ENCODE results near the gene OR12D1.

Gene OR12D1

GRCh38 chr6:29399525-29399924, 15.2 kb upstream of the OR12D1 start:
- Mint-ChIP-seq H3K36me3 (ENCODE audit: low read depth) (no peaks in the 10 kb centered on the region), H3K4me1 (no peaks in the 10 kb centered on the region), H3K27ac (no peak overlapping the region), H3K9me3 (no peaks in the 10 kb centered on the region), H3K27me3 (ENCODE audit: low read depth) (no peaks in the 10 kb centered on the region), H3K4me3 (no peak overlapping the region)
- TF ChIP-seq CTCF (IDR thresholded peaks at IDR 0.05; ENCODE audit: unreplicated experiment in 3 of 3) = no peak

- Mint-ChIP-seq H3K4me3 (no peak overlapping the region), H3K27ac (no peak overlapping the region), H3K4me1 (no peaks in the 10 kb centered on the region)
Measured at GRCh38 chr6:29403801-29404200, 10.9 kb upstream of the OR12D1 start.

GRCh38 chr6:29419516-29419915, 4.8 kb downstream of the OR12D1 start:
- H3K36me3 Mint-ChIP-seq (ENCODE audit: low read depth) = no peaks in the 10 kb centered on the region

More at GRCh38 chr6:29403801-29404200, 10.9 kb upstream of the OR12D1 start:
- Mint-ChIP-seq H3K27me3 (ENCODE audit: low read depth) (no peaks in the 10 kb centered on the region), H3K36me3 (ENCODE audit: low read depth) (no peaks in the 10 kb centered on the region), H3K9me3 (peaks cover 7% of the 10 kb centered on the region)
- TF ChIP-seq CTCF (IDR thresholded peaks at IDR 0.05; ENCODE audit: unreplicated experiment in 3 of 3) = no peak

GRCh38 chr6:29424168-29424567, 9.4 kb downstream of the OR12D1 start:
- H3K4me1 Mint-ChIP-seq = no peaks in the 10 kb centered on the region
- no peak overlapping the region for H3K27ac Mint-ChIP-seq
- no peaks in the 10 kb centered on the region for H3K9me3 Mint-ChIP-seq
- H3K4me3 Mint-ChIP-seq = no peak overlapping the region
- H3K27me3 Mint-ChIP-seq (ENCODE audit: low read depth) = no peaks in the 10 kb centered on the region
- no peaks in the 10 kb centered on the region for H3K36me3 Mint-ChIP-seq (ENCODE audit: low read depth)
- no peak for TF ChIP-seq CTCF (IDR thresholded peaks at IDR 0.05; ENCODE audit: unreplicated experiment in 3 of 3)

More at GRCh38 chr6:29419516-29419915, 4.8 kb downstream of the OR12D1 start:
- Mint-ChIP-seq H3K27me3 (ENCODE audit: low read depth) (no peaks in the 10 kb centered on the region), H3K27ac (no peak overlapping the region), H3K4me3 (no peak overlapping the region), H3K4me1 (no peaks in the 10 kb centered on the region), H3K9me3 (no peaks in the 10 kb centered on the region)
- TF ChIP-seq CTCF (IDR thresholded peaks at IDR 0.05; ENCODE audit: unreplicated experiment in 3 of 3) = no peak

GRCh38 chr6:29424575-29424974, 9.8 kb downstream of the OR12D1 start:
- Mint-ChIP-seq H3K4me1 (no peaks in the 10 kb centered on the region), H3K9me3 (no peaks in the 10 kb centered on the region), H3K27me3 (ENCODE audit: low read depth) (no peaks in the 10 kb centered on the region), H3K27ac (no peak overlapping the region), H3K4me3 (no peak overlapping the region), H3K36me3 (ENCODE audit: low read depth) (no peaks in the 10 kb centered on the region)
- no peak for TF ChIP-seq CTCF (IDR thresholded peaks at IDR 0.05; ENCODE audit: unreplicated experiment in 3 of 3)

- Mint-ChIP-seq H3K36me3 (ENCODE audit: low read depth) (no peaks in the 10 kb centered on the region), H3K4me3 (no peak overlapping the region), H3K27me3 (ENCODE audit: low read depth) (no peaks in the 10 kb centered on the region), H3K9me3 (no peaks in the 10 kb centered on the region), H3K27ac (no peak overlapping the region), H3K4me1 (no peaks in the 10 kb centered on the region)
- TF ChIP-seq CTCF (IDR thresholded peaks at IDR 0.05; ENCODE audit: unreplicated experiment in 3 of 3) = no peak
Measured at GRCh38 chr6:29425075-29425474, 10.3 kb downstream of the OR12D1 start.
